K562 (cell line): ENCODE results near the gene AMFR. TPM values are rescaled to one million over a fixed set of nuclear protein-coding genes. Genes with fewer than 3 reads are reported as not detected.

ENCODE experiments used
- BCOR ChIP-seq: fragments of 450-650 bp; IDR thresholded peaks from 2 replicates; pipeline ENCODE4 v1.6.1; 2016
- CXXC5 ChIP-seq: fragments of 250-450 bp; sonication (Bioruptor Pico); IDR thresholded peaks from 2 replicates; pipeline ENCODE4 v1.8.0; 2022; ENCODE audit warnings: inconsistent platforms, mild to moderate bottlenecking, moderate library complexity
- EP400 ChIP-seq: fragments of 450-650 bp; IDR thresholded peaks from 2 replicates; pipeline ENCODE4 v1.6.1; 2017; ENCODE audit warnings: antibody characterized with exemption, mild to moderate bottlenecking, moderate library complexity
- ESRRA ChIP-seq: fragments of 450-650 bp; IDR thresholded peaks from 2 replicates; pipeline ENCODE4 v1.6.1; 2014; ENCODE audit warnings: low read depth, mild to moderate bottlenecking, moderate library complexity, borderline replicate concordance
- ETS2 ChIP-seq: IDR thresholded peaks from 2 replicates; pipeline ENCODE4 v1.6.1; 2016; ENCODE audit warnings: borderline replicate concordance, missing genetic modification characterization, mild to moderate bottlenecking, moderate library complexity, missing compliant biosample characterization; ENCODE audit not compliant: poor library complexity, severe bottlenecking
- KAT7 ChIP-seq: sonication (generic); formaldehyde crosslinking; IDR thresholded peaks from 2 replicates; pipeline ENCODE4 v1.8.0; 2022; ENCODE audit warnings: missing genetic modification reagents, mild to moderate bottlenecking, borderline replicate concordance
- L3MBTL2 ChIP-seq: fragments of 450-650 bp; IDR thresholded peaks from 2 replicates; pipeline ENCODE4 v1.6.1; 2016; ENCODE audit warnings: mild to moderate bottlenecking, moderate library complexity
- MGA ChIP-seq: fragments of 450-650 bp; IDR thresholded peaks from 2 replicates; pipeline ENCODE4 v1.6.1; 2016; ENCODE audit warnings: mild to moderate bottlenecking, moderate library complexity
- NR2C2 ChIP-seq, 2 experiments: fragments of 200-800 bp in 1 of 2; sonication (Bioruptor generic) in 1 of 2; sonication (generic) in 1 of 2; formaldehyde crosslinking in 1 of 2; IDR thresholded peaks; 2 replicates each; pipeline versions ENCODE4 v1.6.1 to v1.8.0; 2016 to 2022; ENCODE audit warnings: mild to moderate bottlenecking in 1 of 2, missing compliant biosample characterization in 1 of 2, missing genetic modification characterization in 1 of 2, missing genetic modification reagents in 1 of 2
- SIX5 ChIP-seq, 2 experiments: IDR thresholded peaks; 2 replicates each; pipeline ENCODE4 v1.6.1; 2011; ENCODE audit warnings: low read length in 2 of 2, borderline replicate concordance in 1 of 2, low read depth in 1 of 2, mild to moderate bottlenecking in 1 of 2, moderate library complexity in 1 of 2; ENCODE audit not compliant: insufficient read depth in 1 of 2
- USF2 ChIP-seq: sonication (generic); formaldehyde crosslinking; IDR thresholded peaks from 2 replicates; pipeline ENCODE4 v1.5.0; 2020; ENCODE audit warnings: missing genetic modification reagents
- ZNF589 ChIP-seq: fragments of 200-800 bp; sonication (Bioruptor generic); IDR thresholded peaks from 2 replicates; pipeline ENCODE4 v1.6.1; 2016; ENCODE audit warnings: low read depth, missing genetic modification characterization, missing compliant biosample characterization
- ZNF766 ChIP-seq: fragments of 200-800 bp; sonication (Bioruptor generic); conservative IDR thresholded peaks from 2 replicates; pipeline ENCODE4 v1.6.1; 2016; ENCODE audit warnings: missing genetic modification characterization, missing compliant biosample characterization
- polyA plus RNA-seq, 8 experiments: library from polyadenylated mRNA; depleted of rRNA in 4 of 8; stranded (reverse) in 5 of 8; unstranded in 3 of 8; fragments of >200 nt; fragmentation: Nextera tagmentation in 2 of 8; fragmentation: Illumina TruSeq in 1 of 8; extraction: Ambion mirVana in 2 of 8; extraction: Trizol in 1 of 8; gene quantifications; 2 replicates each; pipeline versions ENCODE4 v1.2.1 to v1.2.3, GENCODE V29; 2011 to 2014; ENCODE audit warnings: inconsistent platforms in 1 of 8, missing spikeins in 1 of 8
- total RNA-seq, 7 experiments: library from RNA; depleted of rRNA in 6 of 7; stranded (reverse); fragments of >200 nt in 6 of 7; fragmentation: Illumina TruSeq in 2 of 7; extraction: Trizol in 2 of 7; gene quantifications; 2 replicates each; pipeline versions ENCODE4 v1.2.1 to v1.2.3, GENCODE V29; 2011 to 2021; ENCODE audit warnings: low replicate concordance in 1 of 7
- TF ChIP-seq, protein P1 (sequence below): sonication (generic); formaldehyde crosslinking; IDR thresholded peaks from 2 replicates; pipeline ENCODE4 v1.8.0; 2022; ENCODE audit warnings: mild to moderate bottlenecking, low read depth, missing genetic modification reagents

The AMFR gene
- total and polyA plus RNA-seq, 9 of the 15 experiments (the other 6 are each of a cell fraction or from before 2014, with no cell fraction given): 15.6 to 113 (median 58.4) TPM

DNA sequence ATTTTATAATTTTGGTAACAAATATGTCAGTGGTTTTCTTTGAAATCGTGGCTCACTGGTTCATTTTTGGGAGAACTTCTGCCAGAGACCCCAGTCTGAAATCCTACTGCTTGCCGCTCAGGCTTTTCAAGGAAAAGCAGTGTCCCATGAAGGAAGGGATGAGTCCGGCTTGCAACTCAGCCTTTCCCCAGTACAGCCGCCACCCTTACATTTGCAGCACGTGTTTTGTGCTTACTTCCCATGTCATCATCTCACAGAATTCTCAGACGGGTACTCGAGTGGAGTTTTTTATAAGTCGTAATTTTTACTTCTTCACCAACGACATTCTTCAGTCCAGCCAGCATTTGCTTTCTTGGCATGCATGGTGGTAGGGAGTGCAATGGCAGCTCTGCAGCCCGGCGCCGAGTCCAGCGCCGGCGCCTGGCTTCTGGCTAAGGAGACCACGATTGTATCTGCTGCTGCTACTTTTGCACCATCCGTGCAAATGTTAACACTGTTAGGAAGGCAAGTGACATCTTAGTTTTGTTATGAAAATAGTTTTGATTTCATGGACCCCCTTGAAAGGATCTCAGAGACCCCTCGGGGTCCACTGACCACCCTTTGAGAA lies 111.0 kb downstream of the AMFR start (continued):
- TF ChIP-seq SIX5 (IDR thresholded peaks at IDR 0.05; ENCODE audit: borderline replicate concordance in 1 of 2, insufficient read depth in 1 of 2, low read depth in 1 of 2, low read length in 2 of 2): no peak
- peak; percentile 30; the same call in 1 of the 2 replicates for TF ChIP-seq EP400
- peak; percentile 94 for TF ChIP-seq L3MBTL2
- TF ChIP-seq ZNF766 (CRISPR knock-in tag): peak; percentile 62; the same call in 1 of the 2 replicates
- TF ChIP-seq, protein P1, sequence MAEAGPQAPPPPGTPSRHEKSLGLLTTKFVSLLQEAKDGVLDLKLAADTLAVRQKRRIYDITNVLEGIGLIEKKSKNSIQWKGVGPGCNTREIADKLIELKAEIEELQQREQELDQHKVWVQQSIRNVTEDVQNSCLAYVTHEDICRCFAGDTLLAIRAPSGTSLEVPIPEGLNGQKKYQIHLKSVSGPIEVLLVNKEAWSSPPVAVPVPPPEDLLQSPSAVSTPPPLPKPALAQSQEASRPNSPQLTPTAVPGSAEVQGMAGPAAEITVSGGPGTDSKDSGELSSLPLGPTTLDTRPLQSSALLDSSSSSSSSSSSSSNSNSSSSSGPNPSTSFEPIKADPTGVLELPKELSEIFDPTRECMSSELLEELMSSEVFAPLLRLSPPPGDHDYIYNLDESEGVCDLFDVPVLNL: no peak
- no peak for TF ChIP-seq ETS2 (tag)
- TF ChIP-seq KAT7: no peak
- TF ChIP-seq BCOR: no peak
- TF ChIP-seq CXXC5: peak; percentile 61
- no peak for TF ChIP-seq NR2C2 (CRISPR knock-in tag; IDR thresholded peaks at IDR 0.05)
- TF ChIP-seq NR2C2 (tag; IDR thresholded peaks at IDR 0.05): no peak
- TF ChIP-seq USF2 (CRISPR knock-in tag): 0 out of 2 replicates have a peak, but pooled peaks have one; percentile 25
- TF ChIP-seq ZNF589 (CRISPR knock-in tag): peak; percentile 89
- TF ChIP-seq ESRRA: no peak
- peak; percentile 82 for TF ChIP-seq MGA
